Chondrocyte (in vitro differentiated cells): ENCODE measurements around the gene MAP4. TPM values are rescaled to one million over a fixed set of nuclear protein-coding genes. Genes with fewer than 3 reads are reported as not detected.

Source experiments
- DNase-seq: peaks from one replicate; pipeline ENCODE4 v3.0.0; 2021; ENCODE audit warnings: mixed read lengths, low spot score
- H3K27ac Mint-ChIP-seq: one replicate; pipeline ENCODE4 v1.8.0; 2021; ENCODE audit warnings: mild to moderate bottlenecking, moderate library complexity, mixed read lengths; ENCODE audit not compliant: unreplicated experiment
- H3K27me3 Mint-ChIP-seq: 2 replicates; pipeline ENCODE4 v1.8.0; 2021; ENCODE audit warnings: low read depth, mixed read lengths
- H3K36me3 Mint-ChIP-seq: 2 replicates; pipeline ENCODE4 v1.8.0; 2021; ENCODE audit warnings: low read depth, mixed read lengths
- H3K4me1 Mint-ChIP-seq: 2 replicates; pipeline ENCODE4 v1.8.0; 2021; ENCODE audit warnings: low read depth, mild to moderate bottlenecking, mixed read lengths
- H3K4me3 Mint-ChIP-seq: one replicate; pipeline ENCODE4 v1.8.0; 2021; ENCODE audit warnings: mild to moderate bottlenecking, moderate library complexity, mixed read lengths; ENCODE audit not compliant: unreplicated experiment
- H3K9me3 Mint-ChIP-seq: 2 replicates; pipeline ENCODE4 v1.8.0; 2021; ENCODE audit warnings: low read depth, mixed read lengths
- CTCF ChIP-seq: fragments of 200-600 bp; sonication (generic); IDR thresholded peaks from 2 replicates; pipeline ENCODE4 v1.5.0; 2021; ENCODE audit warnings: antibody characterized with exemption, mild to moderate bottlenecking, moderate library complexity
- total RNA-seq: library from RNA; stranded (reverse); gene quantifications from 3 replicates; pipeline ENCODE4 v1.2.1, GENCODE V29; 2021

The MAP4 gene
- total RNA-seq, 1 donor from 2014 or later, result 401 TPM

- DNase-seq, result peak; percentile 73
- H3K36me3 Mint-ChIP-seq, result peaks cover 35% of the 10 kb centered on the region
- no peaks in the 10 kb centered on the region for H3K4me1 Mint-ChIP-seq
- H3K27ac Mint-ChIP-seq, result no peak overlapping the region
- H3K9me3 Mint-ChIP-seq, result no peaks in the 10 kb centered on the region
- no peak overlapping the region for H3K4me3 Mint-ChIP-seq
- TF ChIP-seq CTCF, result peak; percentile 21
- no peaks in the 10 kb centered on the region for H3K27me3 Mint-ChIP-seq
Observed at GRCh38 chr3:47852604-47853602, 163.3 kb downstream of the MAP4 start.

- no peak for TF ChIP-seq CTCF
- Mint-ChIP-seq H3K4me1 (no peaks in the 10 kb centered on the region), H3K27me3 (no peaks in the 10 kb centered on the region), H3K36me3 (peaks cover 36% of the 10 kb centered on the region), H3K27ac (peak overlapping the region; percentile 61), H3K4me3 (no peak overlapping the region), H3K9me3 (no peaks in the 10 kb centered on the region)
- DNase-seq, result no peak
Observed at GRCh38 chr3:47851888-47852603, 164.2 kb downstream of the MAP4 start.

- DNase-seq, result no peak
- H3K4me1 Mint-ChIP-seq, result no peaks in the 10 kb centered on the region
- H3K27ac Mint-ChIP-seq, result peak overlapping the region; percentile 70
- H3K4me3 Mint-ChIP-seq, result no peak overlapping the region
- H3K27me3 Mint-ChIP-seq, result no peaks in the 10 kb centered on the region
- TF ChIP-seq CTCF, result no peak
- no peaks in the 10 kb centered on the region for H3K9me3 Mint-ChIP-seq
- H3K36me3 Mint-ChIP-seq, result peaks cover 31% of the 10 kb centered on the region
Observed at GRCh38 chr3:47850564-47851410, 165.4 kb downstream of the MAP4 start.

GRCh38 chr3:47849699-47850563 lies 166.3 kb downstream of the MAP4 start:
- H3K9me3 Mint-ChIP-seq, result no peaks in the 10 kb centered on the region
- no peaks in the 10 kb centered on the region for H3K27me3 Mint-ChIP-seq
- H3K27ac Mint-ChIP-seq, result peak overlapping the region; percentile 70
- peak; percentile 75 for TF ChIP-seq CTCF
- H3K36me3 Mint-ChIP-seq, result peaks cover 25% of the 10 kb centered on the region
- no peak for DNase-seq
- H3K4me1 Mint-ChIP-seq, result no peaks in the 10 kb centered on the region
- no peak overlapping the region for H3K4me3 Mint-ChIP-seq
